NCI-H187 (cell line): Measurements from ENCODE around the gene GATA5.
"Not testable (repeated sequence)": the region's sequence is repeated elsewhere in the genome, so short reads cannot be mapped to it uniquely, and the experiment has no call there.

ENCODE experiments used
- DNase-seq, 2 experiments: peaks; one replicate each; lab custom pipeline; 2025; lab: John Stamatoyannopoulos, UW

The GATA5 gene

GRCh38 chr20:62429455-62430310 is 46.1 kb downstream of the GATA5 start:
- DNase-seq = no peak

GRCh38 chr20:62428396-62429295 is 47.1 kb downstream of the GATA5 start:
- no peak for DNase-seq

GRCh38 chr20:62428002-62428372 is 47.8 kb downstream of the GATA5 start:
- DNase-seq = no peak

GRCh38 chr20:62427172-62428001 is 48.4 kb downstream of the GATA5 start, which contains the start of gene RBBP8NL:
RBBP8NL (minus strand) TSS chr20:62427539; CDS start chr20:62419647, 7,892 bp downstream.
- DNase-seq = no peak

GRCh38 chr20:62426699-62427131 is 49.1 kb downstream of the GATA5 start:
- peak in 1 of 2 experiments; percentile 70 for DNase-seq

GRCh38 chr20:62426059-62426348 is 49.8 kb downstream of the GATA5 start:
- DNase-seq = not testable (repeated sequence)

- DNase-seq = no peak
These were observed 50.3 kb downstream of the GATA5 start for GRCh38 chr20:62425281-62426058.

GRCh38 chr20:62424249-62425107 is 51.3 kb downstream of the GATA5 start:
- no peak for DNase-seq

GRCh38 chr20:62423326-62423706 is 52.5 kb downstream of the GATA5 start:
- DNase-seq = no peak

- no peak for DNase-seq
These were observed 53.0 kb downstream of the GATA5 start for GRCh38 chr20:62422636-62423325.

- DNase-seq = no peak
These were observed 54.1 kb downstream of the GATA5 start for GRCh38 chr20:62421716-62421990.

- DNase-seq = no peak
These were observed 54.7 kb downstream of the GATA5 start for GRCh38 chr20:62420846-62421715.

- no peak for DNase-seq
These were observed 56.0 kb downstream of the GATA5 start for GRCh38 chr20:62419759-62420158.

- no peak for DNase-seq
These were observed 56.9 kb downstream of the GATA5 start for GRCh38 chr20:62418709-62419487.

GRCh38 chr20:62417981-62418708 is 57.6 kb downstream of the GATA5 start:
- no peak for DNase-seq

- no peak for DNase-seq
These were observed 58.9 kb downstream of the GATA5 start for GRCh38 chr20:62416651-62417637.
